Muscle layer of duodenum (tissue), 2 donors: ENCODE measurements around the gene IFT27.

ENCODE experiments used
- H3K27ac ChIP-seq: one replicate; pipeline ENCODE4 v1.7.0; 2013; ENCODE audit warnings: mild to moderate bottlenecking, low read length
- H3K27me3 ChIP-seq: one replicate; pipeline ENCODE4 v1.7.0; 2013; ENCODE audit warnings: low read depth, mild to moderate bottlenecking, control low read depth, low read length
- H3K36me3 ChIP-seq, 2 donors: one replicate each; pipeline ENCODE4 v1.7.0; 2013; ENCODE audit warnings: low read length in 2 of 2, control low read depth in 1 of 2, mild to moderate bottlenecking in 1 of 2; ENCODE audit not compliant: insufficient read depth in 2 of 2, control insufficient read depth in 1 of 2
- H3K4me1 ChIP-seq, 2 donors: one replicate each; pipeline ENCODE4 v1.7.0; 2013; ENCODE audit warnings: low read length in 2 of 2, mild to moderate bottlenecking in 2 of 2, control low read depth in 1 of 2, moderate library complexity in 1 of 2; ENCODE audit not compliant: insufficient read depth in 2 of 2, control insufficient read depth in 1 of 2
- H3K4me3 ChIP-seq, 2 donors: one replicate each; pipeline ENCODE4 v1.7.0; 2013; ENCODE audit warnings: low read length in 2 of 2, low read depth in 1 of 2, mild to moderate bottlenecking in 1 of 2
- H3K9me3 ChIP-seq, 2 donors: one replicate each; pipeline ENCODE4 v1.7.0; 2013; ENCODE audit warnings: low read length in 2 of 2, control low read depth in 1 of 2, mild to moderate bottlenecking in 1 of 2; ENCODE audit not compliant: control insufficient read depth in 1 of 2
- donor health status: healthy.

The IFT27 gene

DNA sequence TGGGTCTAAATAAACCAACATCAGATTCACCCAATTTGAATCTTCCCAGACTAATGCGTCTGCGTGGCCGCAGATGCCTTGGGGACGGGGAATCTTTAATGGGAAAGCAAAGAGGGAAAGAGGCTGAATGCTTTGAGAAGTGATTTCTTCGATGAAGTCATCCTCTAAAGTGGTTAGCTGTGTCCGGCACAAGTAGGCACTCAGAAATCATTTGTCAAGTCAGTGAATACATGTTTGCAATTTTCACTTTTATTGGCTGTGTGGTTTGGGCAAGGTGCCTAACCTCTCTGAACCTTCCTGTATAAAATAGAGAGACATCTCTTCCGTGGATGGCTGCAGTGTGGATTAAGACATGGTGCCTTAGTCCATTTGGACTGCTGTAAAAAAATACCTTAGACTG, 19.7 kb upstream of the IFT27 start:
- Histone ChIP-seq H3K27me3 (no peaks in the 10 kb centered on the region), H3K36me3 (no peaks in the 10 kb centered on the region), H3K4me3 (no peak overlapping the region), H3K9me3 (no peaks in the 10 kb centered on the region), H3K27ac (no peak overlapping the region), H3K4me1 (no peaks in the 10 kb centered on the region)

DNA sequence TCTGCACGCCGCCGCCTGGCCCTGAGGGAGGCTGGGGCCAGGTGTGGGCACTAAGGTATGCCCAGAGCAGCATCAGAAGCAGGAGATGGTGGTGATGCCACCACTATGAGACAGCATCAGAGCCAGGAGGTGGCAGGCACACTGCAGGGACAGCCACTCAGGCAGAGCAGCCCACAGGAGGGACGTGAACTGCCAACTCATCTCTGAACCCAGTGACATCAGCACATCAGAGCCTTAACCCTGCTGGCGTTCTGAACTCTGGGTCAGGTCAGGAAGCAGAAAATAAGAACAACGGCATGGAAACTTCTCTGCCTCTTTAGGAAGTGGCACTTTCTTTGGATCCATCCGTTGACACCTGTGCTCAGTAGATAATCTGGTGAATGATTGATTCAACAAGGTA, 14.7 kb upstream of the IFT27 start:
- H3K27me3 ChIP-seq: no peaks in the 10 kb centered on the region
- no peak overlapping the region for H3K4me3 ChIP-seq
- no peaks in the 10 kb centered on the region for H3K4me1 ChIP-seq

DNA sequence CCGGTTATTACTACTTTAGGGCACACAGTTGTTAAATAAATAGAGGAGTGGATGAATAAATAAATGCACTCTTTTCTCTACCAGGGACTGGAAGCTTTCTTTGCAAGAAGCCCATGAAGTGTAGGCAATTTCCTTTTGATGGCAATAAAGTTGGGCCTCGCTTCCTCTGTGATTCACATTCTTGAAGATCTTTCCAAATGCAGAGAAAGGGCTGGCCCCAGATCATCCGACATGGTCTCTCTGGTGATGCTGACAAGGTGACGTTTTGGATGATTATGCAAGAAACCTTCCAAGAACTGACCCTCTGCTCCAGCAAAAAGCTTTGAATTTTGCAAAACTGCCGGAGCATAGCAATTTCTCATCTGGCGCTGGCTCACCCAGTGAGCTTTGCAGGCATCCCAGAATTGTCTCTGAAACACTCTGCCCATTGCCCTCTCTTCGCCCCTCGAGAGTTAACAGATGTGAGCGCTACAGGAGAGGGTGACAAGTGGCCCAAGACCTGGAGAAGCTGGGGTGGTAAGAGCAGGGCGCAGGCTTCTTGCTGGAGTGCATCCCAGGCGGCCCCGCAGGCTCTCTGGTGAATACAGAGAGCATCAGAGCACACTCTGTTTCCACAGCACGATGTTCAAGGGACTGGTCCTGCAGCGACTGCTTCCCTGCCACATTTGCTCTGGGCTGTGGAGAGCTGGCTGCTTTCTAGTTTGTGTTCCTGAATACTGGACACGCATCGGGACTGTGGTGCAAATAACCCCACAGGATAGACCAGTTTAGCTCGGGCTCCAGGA, 11.5 kb upstream of the IFT27 start:
- no peak overlapping the region for H3K27ac ChIP-seq
- no peaks in the 10 kb centered on the region for H3K27me3 ChIP-seq
- no peaks in the 10 kb centered on the region for H3K9me3 ChIP-seq
- no peaks in the 10 kb centered on the region for H3K36me3 ChIP-seq
- H3K4me1 ChIP-seq: peaks cover 0 to 3% of the 10 kb centered on the region in 2 donors
- no peak overlapping the region for H3K4me3 ChIP-seq

More for the DNA sequence above, 14.7 kb upstream of the IFT27 start:
- H3K9me3 ChIP-seq: no peaks in the 10 kb centered on the region
- H3K36me3 ChIP-seq: no peaks in the 10 kb centered on the region
- H3K27ac ChIP-seq: no peak overlapping the region

DNA sequence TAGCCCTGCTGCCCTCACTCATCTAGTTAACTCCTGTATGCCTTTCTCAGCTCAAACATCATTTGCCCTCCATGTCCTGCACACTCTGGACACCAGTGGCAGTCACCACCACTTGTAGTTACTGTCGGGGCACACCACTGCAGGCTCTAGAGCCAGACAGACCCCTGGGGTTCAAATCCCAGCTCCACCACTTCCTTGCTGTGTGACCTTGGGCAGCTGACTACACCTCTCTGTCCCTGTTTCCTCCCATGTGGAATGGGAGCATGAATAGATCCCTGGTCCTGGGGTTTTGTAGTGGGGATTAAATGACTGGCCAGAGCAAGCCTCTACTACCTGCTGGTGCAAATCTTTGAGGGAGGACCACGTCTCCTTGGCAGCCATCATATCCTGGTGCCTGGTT, 7.8 kb upstream of the IFT27 start:
- no peaks in the 10 kb centered on the region for H3K27me3 ChIP-seq

DNA sequence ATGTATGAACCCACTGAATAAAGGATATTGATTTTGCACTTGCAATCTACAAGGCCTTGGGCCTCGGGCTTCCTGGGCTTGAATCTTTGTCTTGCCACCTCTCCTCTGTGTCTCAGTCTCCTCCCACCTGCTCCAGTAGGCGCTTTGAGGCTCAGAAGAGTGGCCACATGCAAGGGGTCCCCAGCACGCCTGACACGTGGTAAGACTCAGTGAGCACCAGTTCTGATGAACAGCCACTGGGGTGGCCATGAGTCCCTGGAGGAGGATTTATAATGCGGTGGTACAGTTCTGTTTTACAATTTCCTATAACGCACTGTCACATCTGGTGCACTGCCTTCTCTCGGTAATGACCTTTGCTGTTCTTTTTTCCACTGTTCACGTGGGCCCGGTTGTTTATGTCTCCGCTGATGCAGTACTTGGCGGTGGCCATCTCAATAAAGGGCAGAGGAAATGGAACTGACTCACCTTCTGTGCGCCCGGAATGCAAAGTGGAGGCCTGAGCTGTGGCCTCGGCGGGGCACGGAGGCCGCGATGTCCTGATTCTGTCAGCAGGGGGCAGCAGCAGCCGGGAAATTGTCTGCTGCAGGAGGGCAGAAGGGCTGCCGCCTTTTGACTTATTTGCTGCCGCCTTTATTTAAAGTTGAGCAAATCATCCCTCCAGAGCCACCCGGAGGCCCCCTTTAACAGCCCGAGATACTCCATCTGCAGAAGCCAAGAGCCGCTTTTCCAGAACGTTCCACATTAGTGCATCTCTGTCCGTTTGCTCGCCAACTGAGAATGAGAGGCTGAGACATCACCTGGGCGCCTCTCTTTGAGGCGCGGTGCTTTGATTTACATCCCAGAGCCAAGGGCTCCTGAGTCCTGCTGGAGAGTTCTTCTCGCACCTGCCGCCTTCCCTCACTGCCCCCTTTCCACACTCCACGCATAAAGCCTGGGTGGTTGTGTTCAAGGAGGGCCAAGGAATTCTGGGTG, 6.0 kb upstream of the IFT27 start:
- no peak overlapping the region for H3K4me3 ChIP-seq
- no peaks in the 10 kb centered on the region for H3K27me3 ChIP-seq
- no peaks in the 10 kb centered on the region for H3K9me3 ChIP-seq
- peak overlapping the region; percentile 19 for H3K27ac ChIP-seq
- peaks cover 7 to 12% of the 10 kb centered on the region in 2 donors for H3K4me1 ChIP-seq
- no peaks in the 10 kb centered on the region for H3K36me3 ChIP-seq

More for the DNA sequence above, 7.8 kb upstream of the IFT27 start:
- Histone ChIP-seq H3K9me3 (no peaks in the 10 kb centered on the region), H3K4me3 (no peak overlapping the region), H3K36me3 (no peaks in the 10 kb centered on the region), H3K4me1 (peaks cover 7 to 12% of the 10 kb centered on the region in 2 donors), H3K27ac (no peak overlapping the region)

DNA sequence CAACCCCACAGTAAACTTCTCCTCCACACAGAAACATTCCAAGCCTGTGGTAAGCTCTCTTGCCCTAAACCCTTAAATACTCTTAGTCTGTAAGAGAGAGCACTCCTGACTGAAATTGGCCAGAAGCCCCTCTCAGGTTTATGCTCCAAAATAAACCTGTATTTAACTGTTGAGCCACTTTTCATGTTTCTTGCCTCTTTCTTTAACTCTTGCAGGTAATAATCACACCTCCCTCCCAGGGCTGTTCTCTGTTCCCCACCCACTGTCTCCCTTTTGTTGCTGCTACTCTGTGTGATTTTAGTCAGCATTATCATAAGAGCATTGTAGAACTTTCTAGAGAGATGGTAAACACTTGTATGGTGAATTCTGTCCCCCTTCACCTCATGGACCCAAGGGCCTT, 2.1 kb upstream of the IFT27 start:
- H3K4me3 ChIP-seq: no peak overlapping the region
- no peaks in the 10 kb centered on the region for H3K36me3 ChIP-seq
- H3K27ac ChIP-seq: no peak overlapping the region
- H3K9me3 ChIP-seq: no peaks in the 10 kb centered on the region
- peaks cover 17 to 28% of the 10 kb centered on the region in 2 donors for H3K4me1 ChIP-seq
- no peaks in the 10 kb centered on the region for H3K27me3 ChIP-seq

DNA sequence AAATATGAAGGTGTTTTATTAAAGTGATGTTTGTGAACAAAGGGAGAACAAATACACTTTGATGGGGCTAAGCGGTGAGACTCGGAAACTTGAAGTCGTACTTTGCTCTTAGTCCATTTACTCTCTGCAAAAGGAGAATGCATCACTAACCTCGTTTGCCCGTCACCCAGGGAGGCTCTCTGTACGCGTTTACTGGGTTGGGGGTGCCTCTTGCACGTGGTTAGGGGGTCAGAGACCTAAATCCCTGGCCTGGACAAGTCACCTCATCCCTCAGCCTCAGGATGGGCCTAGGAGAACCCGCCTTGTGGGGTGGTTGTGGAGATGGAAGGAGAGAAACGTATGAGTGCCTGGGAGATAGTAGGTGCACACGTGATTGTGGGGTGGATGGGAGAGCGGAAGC, 803 bp upstream of the IFT27 start:
- Histone ChIP-seq H3K4me1 (peaks cover 15 to 18% of the 10 kb centered on the region in 2 donors), H3K9me3 (no peaks in the 10 kb centered on the region), H3K4me3 (peak overlapping the region; percentile 51 to 75)

DNA sequence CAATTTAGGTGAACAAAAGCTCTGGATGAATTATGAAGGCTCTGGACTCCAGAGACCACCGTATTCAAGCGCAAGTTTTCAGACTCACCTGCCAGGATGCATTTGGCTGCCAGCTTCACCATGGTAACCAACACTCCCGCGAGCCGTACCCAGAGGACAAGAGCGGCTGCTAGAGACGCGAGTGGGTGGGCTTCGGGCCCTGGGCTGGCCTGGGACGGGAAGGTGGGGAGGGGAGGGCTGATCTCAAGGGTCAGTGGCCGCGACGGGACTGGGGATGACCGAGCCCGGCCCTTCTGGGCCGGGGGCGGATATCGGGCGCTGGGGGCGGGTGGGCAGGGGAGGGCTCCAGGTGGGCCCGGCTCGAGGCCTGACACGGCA, 344 bp downstream of the IFT27 start:
- H3K9me3 ChIP-seq: no peaks in the 10 kb centered on the region
- peak overlapping the region; percentile 72 to 75 for H3K4me3 ChIP-seq
- H3K27ac ChIP-seq: no peak overlapping the region

More for the DNA sequence above, 803 bp upstream of the IFT27 start:
- Histone ChIP-seq H3K27me3 (no peaks in the 10 kb centered on the region), H3K36me3 (peaks cover 0 to 4% of the 10 kb centered on the region in 2 donors), H3K27ac (no peak overlapping the region)

DNA sequence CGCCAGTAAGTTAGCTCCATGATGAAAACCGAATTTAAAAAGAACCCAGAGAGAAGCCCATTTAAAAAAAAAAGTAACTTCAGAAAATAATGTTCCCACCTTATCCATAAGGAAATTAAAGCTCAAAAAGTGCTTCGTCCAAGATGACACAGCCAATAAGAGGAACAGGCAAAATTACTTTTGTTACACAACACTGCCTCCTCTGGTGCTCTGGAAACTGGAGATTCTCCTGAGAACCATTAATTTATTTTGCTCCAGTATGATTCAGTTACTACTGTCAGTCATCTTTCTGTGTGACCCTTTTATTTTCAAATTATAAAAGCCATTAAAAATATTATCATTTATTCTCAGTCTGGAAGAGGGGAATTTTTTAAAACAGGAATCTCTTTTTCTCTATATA, 2.0 kb downstream of the IFT27 start:
- Histone ChIP-seq H3K36me3 (peaks cover 0 to 4% of the 10 kb centered on the region in 2 donors), H3K9me3 (no peaks in the 10 kb centered on the region), H3K27me3 (no peaks in the 10 kb centered on the region), H3K4me3 (no peak overlapping the region), H3K27ac (no peak overlapping the region), H3K4me1 (peaks cover 11 to 16% of the 10 kb centered on the region in 2 donors)

More for the DNA sequence above, 344 bp downstream of the IFT27 start:
- Histone ChIP-seq H3K27me3 (no peaks in the 10 kb centered on the region), H3K4me1 (peaks cover 11 to 16% of the 10 kb centered on the region in 2 donors), H3K36me3 (peaks cover 0 to 4% of the 10 kb centered on the region in 2 donors)

DNA sequence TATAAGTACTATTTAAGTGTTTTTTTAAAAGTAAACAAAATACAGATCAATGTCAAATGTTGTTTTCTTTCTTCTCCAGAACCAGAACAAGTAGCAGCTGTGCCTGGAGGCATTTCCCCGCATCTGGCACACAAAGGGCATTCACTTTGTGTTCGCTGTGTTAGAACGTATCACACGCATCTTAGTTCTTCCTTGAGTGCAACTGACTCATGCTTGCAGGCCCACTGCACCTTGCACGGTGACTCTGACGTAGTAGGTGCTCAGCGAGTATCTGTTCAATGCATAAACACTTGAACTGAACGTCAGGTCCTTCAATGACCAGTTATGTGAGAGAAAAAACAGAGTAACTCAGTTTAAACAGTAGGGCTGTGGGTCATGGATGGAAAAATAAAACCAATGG, 3.5 kb downstream of the IFT27 start:
- no peaks in the 10 kb centered on the region for H3K9me3 ChIP-seq
- no peaks in the 10 kb centered on the region for H3K27me3 ChIP-seq
- peaks cover 11 to 16% of the 10 kb centered on the region in 2 donors for H3K4me1 ChIP-seq
- H3K36me3 ChIP-seq: peaks cover 0 to 5% of the 10 kb centered on the region in 2 donors
- H3K27ac ChIP-seq: no peak overlapping the region
- H3K4me3 ChIP-seq: no peak overlapping the region

DNA sequence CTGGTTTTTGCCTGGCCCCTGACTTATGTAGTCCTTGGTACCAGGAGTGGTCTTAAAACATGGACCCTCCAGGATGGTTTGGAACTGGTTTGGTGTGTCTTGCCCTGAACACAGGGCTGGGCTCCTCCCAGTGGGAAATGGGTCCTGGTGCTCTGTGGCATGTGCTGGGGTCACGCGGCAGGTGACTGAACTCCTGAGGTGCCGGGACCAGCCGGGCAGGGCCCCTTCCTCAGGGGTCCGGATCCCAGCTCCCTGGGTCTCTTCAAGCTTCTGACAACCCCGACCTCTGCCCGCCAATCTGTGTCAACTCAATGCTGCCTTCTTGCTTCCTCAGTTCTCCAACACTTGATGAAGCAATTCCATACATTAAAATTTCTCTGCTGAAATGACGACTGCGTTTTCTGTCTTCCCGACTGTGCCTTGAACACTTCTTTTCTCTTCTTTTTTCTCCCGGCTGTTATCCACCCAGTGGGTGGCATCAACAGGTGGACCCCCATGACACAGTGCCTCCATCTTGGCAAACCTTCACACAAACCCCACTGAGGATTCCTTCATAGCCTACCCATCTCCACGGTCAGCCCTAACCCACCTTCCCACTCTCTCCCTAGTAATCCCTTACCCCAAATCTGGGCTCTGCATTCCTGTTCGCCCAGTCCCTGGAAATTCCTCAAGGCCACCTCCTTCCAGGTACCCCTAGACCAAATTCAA, 4.4 kb downstream of the IFT27 start:
- H3K36me3 ChIP-seq: peaks cover 0 to 11% of the 10 kb centered on the region in 2 donors
- H3K27me3 ChIP-seq: no peaks in the 10 kb centered on the region
- H3K4me3 ChIP-seq: no peak overlapping the region
- H3K27ac ChIP-seq: no peak overlapping the region
- H3K9me3 ChIP-seq: no peaks in the 10 kb centered on the region
- peaks cover 6 to 11% of the 10 kb centered on the region in 2 donors for H3K4me1 ChIP-seq
